CD4-positive, alpha-beta T cell treated with Interleukin-15 for 4 hours (primary cell): ENCODE data around the gene PLEKHJ1.

ENCODE experiments used
- DNase-seq: peaks from one replicate; pipeline ENCODE4 v3.0.0-alpha.2; 2020; ENCODE audit warnings: low spot score

Gene PLEKHJ1

DNA sequence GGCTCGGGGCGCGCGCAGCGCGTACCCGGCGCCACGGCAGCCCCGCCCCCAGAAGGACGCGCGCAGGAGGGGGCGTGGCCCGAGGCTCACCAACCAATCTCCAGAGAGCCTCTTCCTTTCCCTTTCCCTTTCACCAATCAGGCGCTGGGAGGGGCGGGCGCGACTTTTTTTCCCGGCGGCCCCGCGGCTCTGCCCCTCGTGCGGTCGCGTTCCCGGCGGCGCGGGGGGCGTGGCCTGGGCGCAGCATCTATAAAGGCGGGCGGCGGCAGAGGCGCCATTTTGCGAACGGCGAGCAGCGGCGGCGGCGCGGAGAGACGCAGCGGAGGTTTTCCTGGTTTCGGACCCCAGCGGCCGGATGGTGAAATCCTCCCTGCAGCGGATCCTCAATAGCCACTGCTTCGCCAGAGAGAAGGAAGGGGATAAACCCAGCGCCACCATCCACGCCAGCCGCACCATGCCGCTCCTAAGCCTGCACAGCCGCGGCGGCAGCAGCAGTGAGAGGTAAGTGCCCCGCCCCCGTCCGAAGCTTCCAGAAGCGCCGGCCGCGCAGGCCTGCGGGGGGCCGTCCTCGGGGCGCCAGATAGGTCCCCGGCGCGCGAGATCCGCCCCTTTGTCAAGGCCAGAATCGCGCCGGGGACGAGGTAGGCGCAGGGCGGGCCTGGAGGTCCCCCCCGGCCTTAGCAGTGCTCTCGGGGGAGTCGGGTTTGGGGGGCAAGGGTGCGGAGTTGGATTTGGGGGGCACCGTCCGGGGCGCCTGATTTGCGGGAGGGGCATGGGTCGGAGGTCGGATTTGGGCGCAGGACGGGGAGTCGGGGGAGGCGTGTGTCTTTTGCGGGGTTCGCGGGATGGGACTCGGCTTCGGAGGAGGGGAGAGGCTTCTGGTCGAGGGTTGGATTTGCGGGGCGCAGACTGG lies 33.4 kb upstream of the PLEKHJ1 start:
- DNase-seq, result peak; percentile 99

DNA sequence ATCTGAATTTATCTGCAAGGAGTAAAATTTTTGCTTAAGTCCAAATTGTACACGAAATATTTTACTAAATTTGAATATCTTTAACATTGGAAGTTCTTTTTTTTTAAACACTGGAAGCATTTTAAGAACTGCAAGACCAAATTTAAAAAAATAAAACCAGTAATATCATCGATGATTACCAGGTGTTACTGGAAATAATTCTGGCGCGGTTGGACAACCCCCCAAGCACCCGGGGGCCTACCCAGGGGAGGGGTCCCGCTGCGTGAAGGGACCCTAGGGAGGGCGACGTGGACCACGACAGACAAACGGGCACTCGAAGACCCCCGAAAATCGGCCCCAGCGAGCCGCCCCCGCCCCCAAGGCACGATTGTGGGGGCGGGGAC lies 32.7 kb upstream of the PLEKHJ1 start:
- no peak for DNase-seq

DNA sequence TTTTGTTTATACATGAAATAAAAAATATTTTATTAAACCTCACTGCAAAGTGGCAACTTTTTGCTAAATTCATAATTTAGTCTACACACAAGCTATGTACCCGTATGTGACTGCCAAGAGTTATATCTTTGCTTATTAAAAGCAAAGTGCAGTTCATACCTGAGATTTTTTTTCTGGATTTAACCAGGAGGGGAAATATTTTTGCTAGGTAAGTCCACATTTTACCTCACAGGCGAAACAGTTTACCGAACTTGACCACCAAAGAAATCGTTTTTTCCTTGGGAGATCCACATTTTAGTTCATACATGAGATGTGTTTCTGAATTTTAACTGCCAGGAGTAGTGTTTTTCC lies 32.3 kb upstream of the PLEKHJ1 start:
- no peak for DNase-seq

DNA sequence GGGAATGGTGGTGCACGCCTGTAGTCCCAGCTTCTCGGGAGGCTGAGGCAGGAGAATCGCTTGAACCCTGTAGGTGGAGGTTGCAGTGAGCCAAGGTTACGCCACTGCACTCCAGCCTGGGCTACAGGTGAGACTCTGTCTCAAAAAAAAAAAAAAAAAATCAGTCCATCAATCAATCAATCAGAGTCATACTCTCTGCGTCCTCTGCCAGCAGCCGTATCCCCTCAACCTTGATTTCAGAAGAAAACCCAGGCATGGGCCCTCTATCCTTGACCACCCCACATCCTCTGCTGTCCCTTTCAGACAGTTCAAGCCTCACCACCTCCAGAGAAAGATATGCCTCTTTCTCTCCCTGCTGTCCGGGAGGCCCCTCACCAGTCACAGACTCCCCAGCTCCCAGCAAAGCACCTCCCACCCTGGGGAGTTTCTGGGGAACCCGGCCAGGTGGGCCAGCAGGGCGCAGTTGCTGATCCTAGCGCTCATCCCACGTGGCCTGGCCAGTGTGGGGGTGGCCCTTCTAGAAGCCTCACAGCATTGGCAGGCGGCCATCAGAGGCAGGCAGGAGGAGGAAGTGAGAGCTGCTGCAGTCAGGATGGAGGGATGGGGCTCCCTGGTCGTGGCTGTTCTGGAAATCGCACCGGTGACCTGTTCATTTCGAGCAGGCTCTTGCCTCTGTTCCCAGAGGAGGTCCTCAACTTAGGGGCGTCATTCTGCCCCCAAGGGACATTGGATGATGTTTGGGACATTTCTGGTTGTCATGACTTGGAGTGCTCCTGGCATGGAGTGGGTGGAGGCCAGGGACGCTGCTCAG lies 30.3 kb upstream of the PLEKHJ1 start:
- no peak for DNase-seq

DNA sequence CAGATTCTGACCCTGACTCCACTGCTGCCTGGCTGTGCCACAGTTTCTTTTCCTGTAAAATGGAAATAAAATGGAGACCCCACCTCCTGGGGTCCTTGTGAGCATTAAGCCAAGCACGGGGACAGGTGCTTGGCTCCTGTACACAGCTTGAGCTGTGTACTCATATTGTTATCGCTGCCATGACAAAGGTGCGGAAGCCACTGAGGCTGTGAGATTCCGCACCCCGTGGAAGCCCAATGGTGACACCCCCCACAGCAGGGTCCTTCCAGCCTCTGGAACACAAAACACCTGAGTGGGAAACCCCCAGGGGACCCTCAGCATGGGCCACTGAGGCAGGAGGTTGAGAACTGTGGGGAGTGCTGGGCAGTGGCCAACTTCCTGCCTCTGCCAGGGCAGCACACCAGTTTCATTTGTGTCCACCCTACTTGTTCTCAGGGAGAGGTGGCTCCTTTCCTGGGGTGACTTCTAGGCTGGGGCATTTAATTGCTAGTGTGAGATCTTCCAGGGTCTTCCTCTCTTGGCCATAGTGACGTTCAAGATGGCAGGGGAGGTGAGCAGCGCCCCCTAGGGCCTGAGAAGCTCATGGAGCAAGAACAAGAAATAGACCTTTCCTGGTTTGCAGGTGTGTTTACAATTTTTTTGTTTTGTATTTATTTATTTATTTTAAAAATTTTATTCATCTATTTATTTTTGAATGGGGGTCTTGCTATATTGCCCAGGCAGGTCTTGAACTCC lies 25.5 kb upstream of the PLEKHJ1 start:
- DNase-seq, result peak; percentile 54

DNA sequence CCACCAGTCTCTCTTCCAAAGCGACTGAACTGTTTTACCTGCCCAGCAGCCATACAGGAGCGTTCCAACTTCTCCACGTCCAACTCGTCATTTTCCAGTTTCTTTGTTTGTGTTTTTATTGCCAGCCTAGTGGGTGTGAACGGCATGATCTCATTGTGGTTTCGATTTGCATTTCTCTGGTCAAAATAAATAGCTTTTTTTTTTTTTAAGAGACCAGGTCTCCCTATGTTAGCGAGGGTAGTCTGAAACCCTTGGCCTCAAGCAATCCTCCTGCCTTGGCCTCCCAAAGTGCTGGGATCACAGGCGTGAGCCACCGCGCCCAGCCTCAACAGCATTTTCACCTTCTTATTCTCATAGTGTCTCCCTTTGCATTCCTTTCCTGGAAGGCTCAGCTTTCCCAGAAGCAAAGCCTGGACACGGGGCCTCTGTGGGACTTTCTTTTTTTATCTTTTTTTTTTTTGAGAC lies 24.2 kb upstream of the PLEKHJ1 start:
- DNase-seq, result no peak

DNA sequence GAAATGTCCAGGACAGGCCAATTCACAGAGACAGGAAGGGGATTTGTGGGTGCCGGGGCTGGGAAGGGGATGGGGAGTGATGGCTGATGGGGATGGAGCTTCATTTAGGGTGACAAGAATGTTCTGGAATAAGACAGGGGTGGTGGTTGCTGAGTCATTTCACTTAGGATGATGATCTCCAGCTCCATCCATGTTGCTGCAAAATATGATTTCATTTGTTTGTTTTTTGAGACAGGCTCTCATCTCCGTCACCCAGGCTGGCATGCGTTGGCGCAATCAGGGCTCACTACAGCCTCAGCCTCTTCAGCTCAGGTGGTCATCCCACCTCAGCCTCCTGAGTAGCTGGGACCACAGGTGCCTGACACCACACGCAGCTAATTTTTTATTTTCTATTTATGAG lies 23.2 kb upstream of the PLEKHJ1 start:
- DNase-seq, result no peak

DNA sequence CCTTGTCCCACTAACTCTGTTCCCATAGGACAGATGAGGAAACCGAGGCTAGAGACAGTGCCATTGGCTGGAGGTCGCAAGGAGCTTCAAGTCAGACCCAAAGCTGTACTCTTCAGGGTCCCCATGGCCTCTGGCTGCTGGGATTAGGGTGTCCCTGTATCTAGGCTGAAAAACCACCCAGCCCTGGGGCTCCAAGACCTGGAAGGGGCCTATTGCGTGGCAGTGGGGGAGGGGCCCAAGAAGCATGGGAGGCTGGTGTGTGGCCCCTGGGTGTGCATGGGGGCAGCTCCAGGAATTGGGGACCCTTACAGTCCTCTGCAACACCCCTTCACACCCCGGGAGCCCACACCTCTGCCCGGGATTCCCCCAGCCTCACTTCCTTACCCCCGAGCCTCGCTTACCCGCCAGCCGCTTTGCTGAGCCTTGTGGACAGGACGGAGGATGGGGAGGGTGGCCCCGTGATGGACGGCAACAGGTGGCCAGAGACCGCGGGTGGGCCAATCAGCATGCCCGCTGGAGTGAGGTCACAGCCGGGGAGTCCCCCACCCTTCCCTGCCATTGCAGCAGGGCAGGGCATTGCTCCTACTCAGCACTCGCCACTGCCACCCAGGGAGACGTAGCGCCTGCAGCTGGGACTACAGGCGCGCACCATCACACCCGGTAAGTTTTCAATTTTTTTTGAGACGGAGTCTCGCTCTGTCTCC lies 20.0 kb upstream of the PLEKHJ1 start, which contains the start of gene JSRP1:
Gene JSRP1, minus strand, starts transcription at position 436 of the 704 bp plus-strand sequence. CDS start 1,103 bp downstream, outside the sequence.
- no peak for DNase-seq

DNA sequence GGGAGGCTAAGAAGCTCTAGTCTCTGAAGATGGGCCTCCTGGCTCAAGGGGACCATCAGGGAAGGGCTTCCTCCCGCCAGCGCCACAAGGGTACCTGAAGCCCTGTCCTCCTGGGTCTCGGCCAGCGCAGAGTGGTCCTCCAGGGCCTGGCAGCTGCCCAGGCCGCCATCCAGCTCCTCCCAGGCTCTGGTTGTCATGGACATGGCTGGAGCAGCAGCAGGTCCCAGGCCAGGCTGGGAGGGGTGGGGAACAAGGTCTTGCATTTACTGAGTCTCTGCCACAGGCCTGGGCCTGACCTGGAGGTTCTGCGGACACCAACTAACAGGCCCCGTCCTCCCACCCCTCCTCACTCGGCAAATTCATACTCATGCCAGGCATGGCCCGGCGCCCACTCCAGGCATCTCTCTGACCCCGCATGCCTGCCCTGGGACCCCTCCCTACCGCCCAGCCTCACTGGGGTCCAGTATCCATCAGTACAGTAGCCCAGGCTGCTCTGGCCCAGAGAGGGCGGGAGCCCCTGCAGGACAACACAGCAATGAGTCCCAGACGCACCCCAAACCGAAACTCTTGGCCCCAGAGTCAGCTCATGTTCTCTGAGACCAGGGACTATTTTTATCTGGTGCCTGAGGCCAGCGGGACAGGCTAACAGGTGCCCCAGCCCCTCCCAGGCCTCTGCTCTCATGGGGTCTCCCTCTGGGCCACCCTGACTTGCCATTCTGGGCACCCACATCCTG lies 19.1 kb upstream of the PLEKHJ1 start:
- no peak for DNase-seq

DNA sequence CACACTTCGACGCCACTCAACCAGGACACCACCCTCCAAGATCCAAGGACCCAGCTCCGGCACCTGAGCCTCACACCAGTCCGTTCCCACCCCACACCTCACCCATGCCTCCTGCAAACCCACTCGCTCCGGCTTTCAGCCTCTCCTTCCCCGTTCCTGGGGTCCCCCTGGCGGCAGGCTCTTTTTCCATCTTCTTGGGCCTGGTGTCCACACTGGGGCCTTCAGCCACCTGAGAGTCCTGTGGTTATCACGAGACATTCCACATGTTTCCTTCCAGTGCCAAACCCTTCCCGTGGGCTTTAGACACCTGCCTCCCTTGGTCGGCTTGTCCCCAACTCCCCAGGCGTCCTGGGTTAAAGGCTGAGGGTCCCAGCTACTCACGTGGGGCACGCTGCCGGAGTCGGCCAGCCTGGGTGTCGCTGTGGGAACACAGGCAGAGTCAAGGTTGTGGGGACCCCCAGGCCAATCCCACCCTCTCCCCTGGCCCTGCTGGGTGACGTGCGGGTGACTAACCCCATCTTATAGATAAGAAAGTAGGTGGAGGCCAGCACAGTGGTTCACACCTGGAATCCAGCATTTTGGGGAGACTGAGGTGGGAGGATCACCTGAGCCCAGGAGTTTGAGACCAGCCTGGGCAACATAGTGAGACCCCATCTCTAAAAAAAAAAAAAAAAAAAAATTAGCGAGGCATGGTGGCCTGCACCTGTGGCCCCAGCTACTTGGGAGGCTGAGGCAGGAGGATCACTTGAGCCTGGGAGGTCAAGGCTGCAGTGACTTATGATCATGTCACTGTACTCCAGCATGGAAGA lies 18.1 kb upstream of the PLEKHJ1 start:
- DNase-seq, result no peak

DNA sequence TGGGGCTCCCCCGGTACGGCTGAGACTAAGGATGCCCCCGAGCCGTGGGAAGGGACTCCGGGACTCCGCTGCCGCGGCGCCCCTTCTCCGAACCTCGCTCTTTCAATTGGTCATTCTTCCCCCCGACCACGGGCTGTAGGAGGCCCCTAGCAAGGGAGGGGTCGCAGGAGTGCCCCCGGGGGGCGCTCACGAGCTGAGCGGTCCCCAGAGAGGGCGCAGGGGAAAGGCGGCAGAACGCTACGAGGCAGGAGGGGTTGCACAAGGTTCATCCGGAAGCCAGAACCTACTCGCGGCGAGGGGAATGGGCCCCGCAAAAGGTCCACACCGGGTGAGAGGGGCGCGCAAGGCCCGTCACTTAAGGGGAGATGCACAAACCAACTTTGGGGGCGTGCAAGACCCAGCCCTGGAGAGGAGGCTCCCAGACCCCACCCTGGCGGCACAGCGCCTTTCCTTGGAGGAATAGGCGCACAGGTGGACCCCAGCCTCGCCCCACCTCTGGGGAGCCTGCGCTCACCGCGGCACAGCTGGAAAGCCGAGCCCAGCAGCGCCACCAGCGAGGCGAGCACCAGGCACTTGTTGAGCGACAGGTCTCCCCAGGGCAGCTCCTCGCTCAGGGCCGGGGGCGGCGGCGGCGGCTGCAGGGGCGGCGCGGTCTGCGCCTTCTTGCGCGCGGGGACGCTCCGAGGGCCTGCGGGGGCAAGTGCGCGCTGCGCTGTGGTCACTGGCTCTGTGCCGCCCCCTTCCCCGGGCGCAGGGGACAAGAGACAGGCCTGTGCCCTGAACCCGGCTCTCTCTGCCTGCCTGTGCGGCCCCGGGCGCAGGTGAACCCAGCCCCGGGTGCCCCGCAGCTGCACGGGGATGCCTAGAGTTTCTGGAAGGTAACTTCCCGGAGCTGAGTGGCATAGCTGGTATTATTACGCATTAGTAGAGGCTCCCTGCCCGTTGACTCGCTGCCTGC lies 17.3 kb upstream of the PLEKHJ1 start:
- DNase-seq, result peak; percentile 45

DNA sequence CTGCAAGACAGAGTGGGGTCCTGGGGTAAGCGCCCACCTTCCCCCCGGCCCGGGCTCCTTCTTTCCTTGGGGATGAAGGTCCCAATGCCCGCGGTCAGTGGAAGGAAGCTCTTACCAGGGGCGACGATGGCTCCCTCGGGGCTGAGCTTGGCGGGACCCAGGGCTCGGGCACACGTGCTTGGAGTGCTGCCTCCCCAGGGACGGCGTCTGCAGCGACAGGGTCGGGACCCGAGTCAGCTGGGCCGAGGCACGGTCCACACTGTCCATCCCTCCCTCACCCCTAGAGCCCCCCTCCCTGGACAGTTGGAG lies 16.6 kb upstream of the PLEKHJ1 start:
- DNase-seq, result no peak

DNA sequence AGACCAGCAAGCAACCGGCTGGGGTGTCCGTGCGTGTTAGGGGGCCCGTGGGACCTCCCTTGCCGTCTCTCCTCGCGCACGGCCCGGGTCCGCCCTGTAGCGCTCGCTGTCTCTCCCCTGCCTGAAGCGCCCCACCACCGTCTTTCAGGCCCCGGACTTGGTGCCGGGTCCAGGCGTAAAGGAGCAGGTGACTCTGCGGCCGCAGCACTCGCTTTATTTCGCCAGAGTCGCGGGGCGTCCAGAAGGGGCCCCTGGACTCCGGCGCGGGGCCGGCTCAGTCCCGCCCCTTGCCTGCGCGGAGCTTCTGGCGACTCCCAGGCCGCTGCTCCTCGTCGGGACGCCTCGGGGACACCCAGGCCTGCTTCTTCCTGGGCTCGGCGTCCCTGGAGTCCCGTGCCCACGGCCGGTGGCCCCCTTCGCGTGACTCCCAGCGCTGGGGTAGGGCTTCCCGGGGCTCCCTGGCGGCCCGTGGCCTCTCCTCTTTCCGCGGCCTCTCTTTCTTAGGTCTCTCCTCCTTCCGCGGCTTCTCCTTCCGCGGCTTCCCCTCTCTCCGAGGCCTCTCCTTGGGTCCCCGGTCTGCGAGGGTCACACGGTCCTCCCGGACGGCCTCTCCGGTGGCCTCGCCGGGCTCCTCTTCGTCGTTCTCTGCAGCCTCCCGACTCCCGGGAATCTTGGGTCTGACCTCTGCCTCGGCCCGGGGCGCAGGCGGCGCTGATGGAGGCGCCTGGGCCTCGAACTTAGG lies 16.1 kb upstream of the PLEKHJ1 start:
- DNase-seq, result no peak

DNA sequence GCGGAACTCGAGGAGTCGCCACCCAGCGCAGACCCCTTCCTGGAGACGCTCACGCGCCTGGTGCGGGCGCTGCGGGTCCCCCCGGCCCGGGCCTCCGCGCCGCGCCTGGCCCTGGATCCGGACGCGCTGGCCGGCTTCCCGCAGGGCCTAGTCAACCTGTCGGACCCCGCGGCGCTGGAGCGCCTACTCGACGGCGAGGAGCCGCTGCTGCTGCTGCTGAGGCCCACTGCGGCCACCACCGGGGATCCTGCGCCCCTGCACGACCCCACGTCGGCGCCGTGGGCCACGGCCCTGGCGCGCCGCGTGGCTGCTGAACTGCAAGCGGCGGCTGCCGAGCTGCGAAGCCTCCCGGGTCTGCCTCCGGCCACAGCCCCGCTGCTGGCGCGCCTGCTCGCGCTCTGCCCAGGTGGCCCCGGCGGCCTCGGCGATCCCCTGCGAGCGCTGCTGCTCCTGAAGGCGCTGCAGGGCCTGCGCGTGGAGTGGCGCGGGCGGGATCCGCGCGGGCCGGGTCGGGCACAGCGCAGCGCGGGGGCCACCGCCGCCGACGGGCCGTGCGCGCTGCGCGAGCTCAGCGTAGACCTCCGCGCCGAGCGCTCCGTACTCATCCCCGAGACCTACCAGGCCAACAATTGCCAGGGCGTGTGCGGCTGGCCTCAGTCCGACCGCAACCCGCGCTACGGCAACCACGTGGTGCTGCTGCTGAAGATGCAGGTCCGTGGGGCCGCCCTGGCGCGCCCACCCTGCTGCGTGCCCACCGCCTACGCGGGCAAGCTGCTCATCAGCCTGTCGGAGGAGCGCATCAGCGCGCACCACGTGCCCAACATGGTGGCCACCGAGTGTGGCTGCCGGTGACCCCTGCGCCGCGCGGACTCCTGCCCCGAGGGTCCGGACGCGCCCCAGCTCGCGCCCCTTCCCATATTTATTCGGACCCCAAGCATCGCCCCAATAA lies 15.3 kb upstream of the PLEKHJ1 start:
- DNase-seq, result no peak

DNA sequence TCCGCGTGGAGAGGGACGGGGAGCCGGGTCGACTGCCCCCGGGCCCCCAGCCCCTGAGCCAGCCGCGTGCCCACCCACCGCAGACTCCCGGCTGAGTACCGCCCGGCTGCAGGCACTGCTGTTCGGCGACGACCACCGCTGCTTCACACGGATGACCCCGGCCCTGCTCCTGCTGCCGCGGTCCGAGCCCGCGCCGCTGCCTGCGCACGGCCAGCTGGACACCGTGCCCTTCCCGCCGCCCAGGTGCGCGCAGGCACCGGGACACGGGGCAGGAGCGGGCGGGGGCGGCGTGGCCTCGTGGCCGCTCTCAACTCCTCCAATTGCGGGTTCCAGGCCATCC lies 14.6 kb upstream of the PLEKHJ1 start:
- DNase-seq, result no peak

DNA sequence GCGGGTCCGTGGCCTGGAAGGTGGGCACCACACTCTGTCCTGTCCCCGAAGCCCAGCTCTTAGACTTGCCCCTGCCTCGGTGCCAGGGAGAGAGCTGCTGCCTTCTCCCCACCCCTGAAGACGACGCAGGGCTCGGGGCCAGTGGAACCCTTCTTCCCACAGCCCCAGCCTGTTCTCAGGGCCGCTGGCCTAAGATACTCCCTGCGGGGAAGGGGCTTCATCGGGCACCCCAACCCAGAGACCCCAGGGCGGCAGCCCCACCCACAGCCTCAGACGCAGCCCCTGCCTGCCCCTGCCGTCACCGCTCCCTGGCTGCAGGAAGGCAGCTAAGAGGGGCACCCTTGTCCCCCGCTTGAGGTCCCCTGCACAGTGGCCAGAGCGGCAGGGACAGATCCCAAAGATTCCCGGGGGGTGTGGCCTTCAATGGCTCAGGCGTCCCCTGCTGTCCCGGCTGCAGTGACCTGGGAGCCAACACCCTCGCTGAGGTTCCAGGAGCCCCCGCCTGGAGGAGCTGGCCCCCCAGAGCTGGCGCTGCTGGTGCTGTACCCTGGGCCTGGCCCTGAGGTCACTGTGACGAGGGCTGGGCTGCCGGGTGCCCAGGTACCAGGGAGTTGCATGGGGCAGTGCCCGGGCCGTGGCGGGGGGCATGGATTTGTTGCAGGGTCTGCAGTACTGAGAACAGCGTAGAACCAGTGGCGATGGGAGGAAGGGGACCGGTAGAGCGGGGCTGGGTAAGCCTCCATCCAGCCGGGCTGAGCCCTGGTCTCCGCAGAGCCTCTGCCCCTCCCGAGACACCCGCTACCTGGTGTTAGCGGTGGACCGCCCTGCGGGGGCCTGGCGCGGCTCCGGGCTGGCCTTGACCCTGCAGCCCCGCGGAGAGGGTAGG lies 14.0 kb upstream of the PLEKHJ1 start:
- DNase-seq, result no peak
